Gastroesophageal sphincter (tissue), 4 donors: ENCODE results near the gene GAD1. TPM values are rescaled to one million over a fixed set of nuclear protein-coding genes. Genes with fewer than 3 reads are reported as not detected.
A peak's percentile ranks its signal among the peaks of the same experiment; 100 is the strongest.

Experiments used
- ATAC-seq: fragments of 150-250 bp; one replicate; pipeline ENCODE4 v1.9.1; 2016; ENCODE audit warnings: mild to moderate bottlenecking, moderate library complexity
- H3K27ac ChIP-seq, 4 donors: fragments of 200-600 bp; sonication (generic) in 3 of 4; 1 replicate in 3 of 4; 2 replicates in 1 of 4; pipeline ENCODE4 v1.5.1; 2016 to 2019
- H3K27me3 ChIP-seq: fragments of 200-600 bp; sonication (generic); one replicate; pipeline ENCODE4 v1.5.1; 2019
- H3K36me3 ChIP-seq, 2 donors: fragments of 200-600 bp; sonication (generic); one replicate each; pipeline ENCODE4 v1.5.1; 2019; ENCODE audit warnings: control low read depth in 1 of 2
- H3K4me1 ChIP-seq, 3 donors: fragments of 200-600 bp; sonication (generic); 1 replicate in 2 of 3; 2 replicates in 1 of 3; pipeline ENCODE4 v1.5.1; 2016 to 2019; ENCODE audit warnings: control low read depth in 2 of 3
- H3K4me3 ChIP-seq, 2 donors: fragments of 200-600 bp; sonication (generic); one replicate each; pipeline ENCODE4 v1.5.1; 2019; ENCODE audit warnings: mild to moderate bottlenecking in 1 of 2, moderate library complexity in 1 of 2
- H3K9me3 ChIP-seq, 3 donors: fragments of 200-600 bp; sonication (generic); one replicate each; pipeline ENCODE4 v1.5.1; 2017 to 2019; ENCODE audit warnings: control low read depth in 2 of 3
- CTCF ChIP-seq, 4 experiments: fragments of 200-600 bp in 2 of 4; fragments of 450-650 bp in 2 of 4; sonication (generic) in 1 of 4; IDR thresholded peaks; one replicate each; pipeline ENCODE4 v1.5.1; 2017 to 2019; ENCODE audit warnings: antibody characterized with exemption in 4 of 4, mild to moderate bottlenecking in 2 of 4, moderate library complexity in 2 of 4
- EP300 ChIP-seq: sonication (generic); formaldehyde crosslinking; IDR thresholded peaks from one replicate; pipeline ENCODE4 v1.6.1; 2017; ENCODE audit warnings: antibody characterized with exemption, mild to moderate bottlenecking
- POLR2A ChIP-seq, 2 donors: fragments of 450-650 bp; IDR thresholded peaks; one replicate each; pipeline ENCODE4 v1.6.1; 2017; ENCODE audit warnings: antibody characterized with exemption in 2 of 2, mild to moderate bottlenecking in 2 of 2, moderate library complexity in 1 of 2
- POLR2AphosphoS5 ChIP-seq: sonication (generic); formaldehyde crosslinking; IDR thresholded peaks from one replicate; pipeline ENCODE4 v1.6.1; 2017; ENCODE audit warnings: antibody characterized with exemption
- WGBS, 2 donors: methylation state at CpG; one replicate each; pipeline ENCODE4 v1.1.5; 2018; ENCODE audit warnings: low coverage in 1 of 2; 5-methylcytosine and 5-hydroxymethylcytosine counted together
- total RNA-seq, 4 donors: library from RNA; depleted of rRNA; stranded (reverse); fragments of >200 nt; gene quantifications; one replicate each; pipeline ENCODE4 v1.1.0, GENCODE V29; 2016

GAD1 gene
- total RNA-seq, 4 donors from 2014 or later = not detected

GRCh38 chr2:170862286-170862902 is 45.7 kb downstream of the GAD1 start:
- Histone ChIP-seq H3K36me3 (no peaks in the 10 kb centered on the region), H3K4me1 (no peaks in the 10 kb centered on the region), H3K4me3 (no peak overlapping the region), H3K27ac (no peak overlapping the region), H3K27me3 (no peaks in the 10 kb centered on the region), H3K9me3 (no peaks in the 10 kb centered on the region)
- TF ChIP-seq POLR2AphosphoS5 = no peak
- TF ChIP-seq EP300 = no peak
- TF ChIP-seq CTCF (IDR thresholded peaks at IDR 0.05) = no peak
- no peak for TF ChIP-seq POLR2A (IDR thresholded peaks at IDR 0.05)
- 69 to 78% methylated on average over 6 to 7 of the region's 7 CpGs for WGBS, 2 donors
- ATAC-seq = no peak

GRCh38 chr2:170863087-170863486 is 46.4 kb downstream of the GAD1 start:
- Histone ChIP-seq H3K9me3 (no peaks in the 10 kb centered on the region), H3K4me1 (no peaks in the 10 kb centered on the region), H3K27ac (no peak overlapping the region), H3K4me3 (no peak overlapping the region), H3K36me3 (no peaks in the 10 kb centered on the region), H3K27me3 (no peaks in the 10 kb centered on the region)
- 84 to 97% methylated on average over 4 of the region's 4 CpGs for WGBS, 2 donors
- no peak for TF ChIP-seq POLR2AphosphoS5
- TF ChIP-seq POLR2A (IDR thresholded peaks at IDR 0.05) = no peak
- no peak for TF ChIP-seq CTCF (IDR thresholded peaks at IDR 0.05)
- TF ChIP-seq EP300 = no peak
- no peak for ATAC-seq

GRCh38 chr2:170869036-170869435 is 52.3 kb downstream of the GAD1 start:
- no peak for TF ChIP-seq CTCF (IDR thresholded peaks at IDR 0.05)
- no peak for TF ChIP-seq POLR2A (IDR thresholded peaks at IDR 0.05)
- TF ChIP-seq EP300 = no peak
- TF ChIP-seq POLR2AphosphoS5 = no peak
- Histone ChIP-seq H3K4me3 (no peak overlapping the region), H3K36me3 (no peaks in the 10 kb centered on the region), H3K27ac (no peak overlapping the region), H3K9me3 (no peaks in the 10 kb centered on the region), H3K27me3 (peaks cover 4% of the 10 kb centered on the region), H3K4me1 (peaks cover 0 to 10% (median 0%) of the 10 kb centered on the region in 3 donors)
- WGBS, 2 donors = 58% methylated on average over 1 of the region's 1 CpG; no CpG with 5 or more reads in 1 of the 2 donors
- ATAC-seq = no peak

GRCh38 chr2:170869461-170869860 is 52.8 kb downstream of the GAD1 start:
- WGBS, 2 donors = 82 to 89% methylated on average over 4 of the region's 4 CpGs
- no peak for TF ChIP-seq CTCF (IDR thresholded peaks at IDR 0.05)
- no peak for TF ChIP-seq EP300
- TF ChIP-seq POLR2AphosphoS5 = no peak
- TF ChIP-seq POLR2A (IDR thresholded peaks at IDR 0.05) = no peak

GRCh38 chr2:170873035-170873692 is 56.5 kb downstream of the GAD1 start:
- 0 to 14% methylated on average over 5 to 12 of the region's 13 CpGs for WGBS, 2 donors
- Histone ChIP-seq H3K9me3 (no peaks in the 10 kb centered on the region), H3K27me3 (peaks cover 4% of the 10 kb centered on the region), H3K36me3 (no peaks in the 10 kb centered on the region), H3K27ac (no peak overlapping the region), H3K4me3 (peak overlapping the region in 1 of 2 donors; percentile 24), H3K4me1 (peaks cover 0 to 10% (median 0%) of the 10 kb centered on the region in 3 donors)
- TF ChIP-seq POLR2A (IDR thresholded peaks at IDR 0.05) = no peak
- TF ChIP-seq POLR2AphosphoS5 = no peak
- TF ChIP-seq CTCF (IDR thresholded peaks at IDR 0.05) = peak; percentile 51 to 84 (median 59)
- no peak for TF ChIP-seq EP300
- ATAC-seq = peak; percentile 71

More at GRCh38 chr2:170869461-170869860, 52.8 kb downstream of the GAD1 start:
- Histone ChIP-seq H3K27ac (no peak overlapping the region), H3K4me3 (no peak overlapping the region), H3K9me3 (no peaks in the 10 kb centered on the region), H3K4me1 (peaks cover 0 to 10% (median 0%) of the 10 kb centered on the region in 3 donors), H3K27me3 (peaks cover 4% of the 10 kb centered on the region), H3K36me3 (no peaks in the 10 kb centered on the region)
- ATAC-seq = no peak
